Measurements from ENCODE around the gene BSDC1.

The BSDC1 gene

DNA sequence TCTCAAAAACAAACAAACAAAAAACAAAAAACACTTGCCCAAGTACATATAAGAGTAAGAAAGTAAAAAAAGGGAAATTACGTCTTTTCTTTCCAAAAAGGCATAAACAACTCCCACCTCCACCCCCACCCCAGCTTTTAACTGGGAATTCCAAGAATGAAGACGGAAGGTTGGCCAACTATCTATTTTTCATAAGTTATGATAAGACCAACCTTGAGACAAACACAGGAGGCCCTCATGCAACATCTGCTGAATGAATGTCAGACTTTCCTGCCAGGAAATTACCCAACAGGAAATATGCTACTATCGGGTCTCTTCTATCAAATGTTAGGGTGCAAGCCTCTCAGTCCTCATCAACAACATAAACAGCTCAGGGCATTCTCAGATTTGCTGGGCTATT lies 1.9 kb downstream of the BSDC1 start:
- TF ChIP-seq, protein P1, sequence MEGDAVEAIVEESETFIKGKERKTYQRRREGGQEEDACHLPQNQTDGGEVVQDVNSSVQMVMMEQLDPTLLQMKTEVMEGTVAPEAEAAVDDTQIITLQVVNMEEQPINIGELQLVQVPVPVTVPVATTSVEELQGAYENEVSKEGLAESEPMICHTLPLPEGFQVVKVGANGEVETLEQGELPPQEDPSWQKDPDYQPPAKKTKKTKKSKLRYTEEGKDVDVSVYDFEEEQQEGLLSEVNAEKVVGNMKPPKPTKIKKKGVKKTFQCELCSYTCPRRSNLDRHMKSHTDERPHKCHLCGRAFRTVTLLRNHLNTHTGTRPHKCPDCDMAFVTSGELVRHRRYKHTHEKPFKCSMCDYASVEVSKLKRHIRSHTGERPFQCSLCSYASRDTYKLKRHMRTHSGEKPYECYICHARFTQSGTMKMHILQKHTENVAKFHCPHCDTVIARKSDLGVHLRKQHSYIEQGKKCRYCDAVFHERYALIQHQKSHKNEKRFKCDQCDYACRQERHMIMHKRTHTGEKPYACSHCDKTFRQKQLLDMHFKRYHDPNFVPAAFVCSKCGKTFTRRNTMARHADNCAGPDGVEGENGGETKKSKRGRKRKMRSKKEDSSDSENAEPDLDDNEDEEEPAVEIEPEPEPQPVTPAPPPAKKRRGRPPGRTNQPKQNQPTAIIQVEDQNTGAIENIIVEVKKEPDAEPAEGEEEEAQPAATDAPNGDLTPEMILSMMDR (IDR thresholded peaks at IDR 0.05; ENCODE audit: low read depth, low read length): no peak
- no peak overlapping the region for H3K4me3 ChIP-seq (ENCODE audit: low read depth, low read length)

GRCh38 chr1:32390904-32391870 lies 3.1 kb downstream of the BSDC1 start:
- H3K4me3 ChIP-seq (ENCODE audit: low read depth, low read length): no peak overlapping the region
- TF ChIP-seq, protein P1 (IDR thresholded peaks at IDR 0.05; ENCODE audit: low read depth, low read length): no peak

DNA sequence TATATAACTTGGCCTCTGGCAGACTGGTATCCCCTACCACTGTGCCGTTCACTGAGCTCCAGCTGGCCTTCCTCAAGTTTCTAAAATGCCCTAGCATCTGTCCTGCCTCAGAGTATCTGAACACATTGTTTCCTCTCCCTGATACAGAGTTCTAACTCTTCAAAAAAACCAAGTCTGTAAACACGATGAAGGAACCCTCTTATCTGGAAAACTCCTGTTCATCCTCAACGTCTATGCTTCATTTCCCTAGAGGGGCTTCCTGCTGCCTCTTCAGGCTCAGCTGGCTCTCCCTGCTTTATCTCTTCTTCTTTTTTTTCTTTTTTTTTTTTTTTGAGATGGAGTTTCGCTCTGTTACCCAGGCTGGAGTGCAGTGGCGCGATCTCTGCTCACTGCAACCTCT lies 5.6 kb downstream of the BSDC1 start:
- no peak overlapping the region for H3K4me3 ChIP-seq (ENCODE audit: low read depth, low read length)
- TF ChIP-seq, protein P1 (IDR thresholded peaks at IDR 0.05; ENCODE audit: low read depth, low read length): no peak

GRCh38 chr1:32386676-32387392 lies 7.4 kb downstream of the BSDC1 start:
- H3K4me3 ChIP-seq (ENCODE audit: low read depth, low read length): no peak overlapping the region
- TF ChIP-seq, protein P1 (IDR thresholded peaks at IDR 0.05; ENCODE audit: low read depth, low read length): no peak

- TF ChIP-seq, protein P1 (IDR thresholded peaks at IDR 0.05; ENCODE audit: low read depth, low read length): no peak
- H3K4me3 ChIP-seq (ENCODE audit: low read depth, low read length): no peak overlapping the region
Measured at GRCh38 chr1:32380057-32380456, 14.2 kb downstream of the BSDC1 start.

DNA sequence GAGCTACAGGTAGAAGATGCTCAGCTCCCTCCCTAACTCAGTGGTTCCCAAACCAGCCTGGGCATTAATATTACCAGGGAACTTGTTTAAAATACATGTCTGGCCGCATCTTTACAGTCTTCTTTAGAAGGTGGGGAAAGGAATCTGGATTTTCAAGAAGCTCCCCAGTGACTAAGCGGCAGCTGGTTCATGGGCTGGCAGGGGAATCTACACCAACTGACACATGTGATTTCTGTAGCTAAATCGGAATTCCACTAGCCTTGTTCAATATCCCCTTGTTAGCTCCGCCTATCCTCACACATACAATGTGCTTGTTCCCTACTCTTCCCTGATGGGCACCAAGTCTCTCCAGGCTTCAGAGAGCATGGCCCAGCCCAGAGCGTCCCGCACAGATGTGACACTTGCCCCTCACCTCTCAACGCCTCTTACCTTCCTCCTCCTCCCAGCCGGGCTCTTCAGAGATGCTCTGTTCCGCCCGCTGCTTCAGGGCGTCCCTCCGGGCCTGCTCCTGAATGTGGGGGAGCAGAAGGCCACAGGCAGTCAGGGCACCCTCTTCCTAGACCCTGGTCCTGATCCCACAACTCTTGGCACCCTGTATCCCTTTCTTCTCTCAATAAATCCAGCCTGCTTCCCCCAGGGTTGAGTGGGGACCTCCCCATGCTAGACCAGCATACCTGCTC lies 16.6 kb downstream of the BSDC1 start:
- TF ChIP-seq, protein P1 (IDR thresholded peaks at IDR 0.05; ENCODE audit: low read depth, low read length): no peak
- H3K4me3 ChIP-seq (ENCODE audit: low read depth, low read length): no peak overlapping the region
